Adrenal gland (tissue), 12 donors: Measurements from ENCODE around the gene BPI. TPM values are rescaled to one million over a fixed set of nuclear protein-coding genes. Genes with fewer than 3 reads are reported as not detected.
"Not testable (repeated sequence)": the region's sequence is repeated elsewhere in the genome, so short reads cannot be mapped to it uniquely, and the experiment has no call there.

Source experiments
- DNase-seq, 7 donors: peaks; one replicate each; pipeline ENCODE4 v3.0.0-alpha.2; 2019 to 2020
- H3K27ac ChIP-seq, 5 donors: fragments of 200-600 bp; sonication (generic) in 4 of 5; 1 replicate in 3 of 5; 2 replicates in 2 of 5; pipeline versions ENCODE4 v1.5.1 to v1.8.0; 2016 to 2020; ENCODE audit warnings: mild to moderate bottlenecking in 1 of 5
- H3K27me3 ChIP-seq: fragments of 200-600 bp; 2 replicates; pipeline ENCODE4 v1.8.0; 2021
- H3K36me3 ChIP-seq, 2 donors: fragments of 200-600 bp; replicated peaks in 1 of 2; 1 replicate in 1 of 2; 2 replicates in 1 of 2; pipeline versions ENCODE4 v1.5.1 to v1.8.0; 2018 to 2022
- H3K4me1 ChIP-seq, 2 donors: fragments of 200-600 bp; replicated peaks in 1 of 2; 1 replicate in 1 of 2; 2 replicates in 1 of 2; pipeline versions ENCODE4 v1.5.1 to v1.8.0; 2018 to 2021
- H3K4me3 ChIP-seq, 4 donors: fragments of 200-600 bp; sonication (generic) in 3 of 4; one replicate each; pipeline ENCODE4 v1.5.1; 2016 to 2018
- H3K9me3 ChIP-seq, 3 donors: fragments of 200-600 bp; sonication (generic) in 1 of 3; replicated peaks in 1 of 3; 1 replicate in 2 of 3; 2 replicates in 1 of 3; pipeline versions ENCODE4 v1.5.1 to v1.8.0; 2016 to 2021
- POLR2A ChIP-seq, 2 donors: fragments of 450-650 bp; IDR thresholded peaks; one replicate each; pipeline ENCODE4 v1.6.1; 2017; ENCODE audit warnings: antibody characterized with exemption in 2 of 2, mild to moderate bottlenecking in 2 of 2, moderate library complexity in 1 of 2
- WGBS, 4 donors: extraction: QIAGEN DNeasy Blood & Tissue Kit in 2 of 4; methylation state at CpG; one replicate each; pipeline versions ENCODE4 v1.1.5 to v1.1.7; 2013 to 2017; 5-methylcytosine and 5-hydroxymethylcytosine counted together
- intact Hi-C, 2 donors: fragments of 100-400 bp; cut with DNase I; formaldehyde crosslinking; loops; one replicate each; pipeline versions ENCODE4 v1.14.1 to v1.15.0; 2022 to 2023
- polyA plus RNA-seq, 3 donors: library from polyadenylated mRNA; stranded (reverse); fragments of 200-250 nt in 2 of 3; fragments of 350-450 nt in 1 of 3; fragmentation: Illumina TruSeq in 1 of 3; extraction: RNeasy Lipid Tissue Mini Kit (QIAGEN cat#74804) in 1 of 3; gene quantifications; one replicate each; pipeline ENCODE4 v1.2.3, GENCODE V29; 2013 to 2014
- total RNA-seq, 9 donors: library from RNA; depleted of rRNA in 4 of 9; stranded (reverse); fragments of >200 nt in 4 of 9; fragments of 120-200 nt in 1 of 9; fragmentation: NEBNext Ultra II Directional in 1 of 9; extraction: Animal tissue kit (Norgen Biotek cat#: 25700) in 1 of 9; gene quantifications; one replicate each; pipeline versions ENCODE4 v1.1.0 to v1.2.4, GENCODE V29; 2013 to 2023
- TF ChIP-seq, protein P1 (sequence below), 6 experiments: fragments of 450-650 bp in 4 of 6; fragments of 200-600 bp in 2 of 6; sonication (generic) in 1 of 6; IDR thresholded peaks; 1 replicate in 5 of 6; 2 replicates in 1 of 6; pipeline versions ENCODE4 v1.5.1 to v1.8.0; 2016 to 2021; ENCODE audit warnings: antibody characterized with exemption in 6 of 6, mild to moderate bottlenecking in 2 of 6, moderate library complexity in 1 of 6
- donor health status: healthy with polysubstance abuse.
- donor health status: Bipolar disorder and iron deficiency.
- donor health status: DM: yes; HTN: yes; CAD: no.
- donor health status: DM: no; HTN: no; CAD: no.
- donor health status: DM: no; HTN: no; CAD: no.
- donor health status: DM: yes; HTN: yes; CAD: no.

The BPI gene
- total and polyA plus RNA-seq, 12 donors, result 0.13 to 0.74 (median 0.21) TPM; not detected in 2

DNA sequence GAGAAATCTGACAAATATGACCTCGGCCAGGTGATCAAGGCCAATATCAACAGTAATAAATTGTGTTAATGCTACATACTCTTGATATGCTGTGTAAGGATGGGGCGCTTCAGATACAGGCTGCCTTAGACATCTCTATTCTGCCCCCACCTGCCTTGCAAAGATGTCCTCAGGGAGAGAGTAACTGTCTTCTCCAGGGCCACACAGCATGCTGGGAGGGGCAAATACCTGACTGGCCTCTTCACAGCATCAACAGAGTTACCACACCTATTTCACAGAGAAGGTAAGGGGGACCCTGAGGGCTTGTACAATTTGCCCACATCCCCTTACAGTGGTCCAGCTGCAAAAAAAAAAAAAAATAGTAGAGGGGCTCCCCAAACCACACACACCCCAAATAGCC, 26.3 kb upstream of the BPI start:
- Histone ChIP-seq H3K27ac (no peak overlapping the region), H3K4me3 (no peak overlapping the region), H3K27me3 (no peaks in the 10 kb centered on the region), H3K4me1 (no peaks in the 10 kb centered on the region), H3K9me3 (no peaks in the 10 kb centered on the region), H3K36me3 (no peaks in the 10 kb centered on the region)
- DNase-seq, result no peak
- 62 to 78% (median 75%) methylated on average over 2 of the region's 2 CpGs for WGBS, 4 donors
- intact Hi-C loops, result no loop called here
- TF ChIP-seq, protein P1, sequence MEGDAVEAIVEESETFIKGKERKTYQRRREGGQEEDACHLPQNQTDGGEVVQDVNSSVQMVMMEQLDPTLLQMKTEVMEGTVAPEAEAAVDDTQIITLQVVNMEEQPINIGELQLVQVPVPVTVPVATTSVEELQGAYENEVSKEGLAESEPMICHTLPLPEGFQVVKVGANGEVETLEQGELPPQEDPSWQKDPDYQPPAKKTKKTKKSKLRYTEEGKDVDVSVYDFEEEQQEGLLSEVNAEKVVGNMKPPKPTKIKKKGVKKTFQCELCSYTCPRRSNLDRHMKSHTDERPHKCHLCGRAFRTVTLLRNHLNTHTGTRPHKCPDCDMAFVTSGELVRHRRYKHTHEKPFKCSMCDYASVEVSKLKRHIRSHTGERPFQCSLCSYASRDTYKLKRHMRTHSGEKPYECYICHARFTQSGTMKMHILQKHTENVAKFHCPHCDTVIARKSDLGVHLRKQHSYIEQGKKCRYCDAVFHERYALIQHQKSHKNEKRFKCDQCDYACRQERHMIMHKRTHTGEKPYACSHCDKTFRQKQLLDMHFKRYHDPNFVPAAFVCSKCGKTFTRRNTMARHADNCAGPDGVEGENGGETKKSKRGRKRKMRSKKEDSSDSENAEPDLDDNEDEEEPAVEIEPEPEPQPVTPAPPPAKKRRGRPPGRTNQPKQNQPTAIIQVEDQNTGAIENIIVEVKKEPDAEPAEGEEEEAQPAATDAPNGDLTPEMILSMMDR (IDR thresholded peaks at IDR 0.05), result no peak
- no peak for TF ChIP-seq POLR2A (IDR thresholded peaks at IDR 0.05)

DNA sequence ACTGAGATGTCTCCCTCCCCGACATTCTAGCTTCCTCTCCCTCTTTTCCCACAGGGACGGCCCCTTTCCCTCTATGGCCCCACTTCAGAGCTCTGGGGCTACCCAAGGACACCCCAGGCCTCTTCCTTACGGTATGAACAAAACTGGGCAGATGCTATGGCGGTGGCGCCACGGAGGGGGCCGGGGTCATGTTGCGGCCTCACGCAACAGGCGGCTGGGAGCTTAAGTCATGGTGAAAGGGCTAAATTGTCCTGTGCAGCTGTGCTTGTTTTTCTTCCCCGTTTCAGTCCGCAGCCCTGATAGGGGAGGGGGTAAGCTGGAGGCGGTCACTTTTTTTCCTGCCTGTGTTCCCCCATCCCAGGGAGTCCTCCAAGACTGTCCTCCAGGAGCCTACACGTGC, 25.8 kb upstream of the BPI start:
- WGBS, 4 donors, result 54 to 71% (median 64%) methylated on average over 11 to 14 of the region's 14 CpGs
- Histone ChIP-seq H3K9me3 (no peaks in the 10 kb centered on the region), H3K4me1 (no peaks in the 10 kb centered on the region), H3K4me3 (no peak overlapping the region), H3K27me3 (no peaks in the 10 kb centered on the region), H3K27ac (no peak overlapping the region), H3K36me3 (no peaks in the 10 kb centered on the region)
- DNase-seq, result no peak
- TF ChIP-seq POLR2A (IDR thresholded peaks at IDR 0.05), result no peak
- TF ChIP-seq, protein P1 (IDR thresholded peaks at IDR 0.05), result no peak
- intact Hi-C loops, result no loop called here

DNA sequence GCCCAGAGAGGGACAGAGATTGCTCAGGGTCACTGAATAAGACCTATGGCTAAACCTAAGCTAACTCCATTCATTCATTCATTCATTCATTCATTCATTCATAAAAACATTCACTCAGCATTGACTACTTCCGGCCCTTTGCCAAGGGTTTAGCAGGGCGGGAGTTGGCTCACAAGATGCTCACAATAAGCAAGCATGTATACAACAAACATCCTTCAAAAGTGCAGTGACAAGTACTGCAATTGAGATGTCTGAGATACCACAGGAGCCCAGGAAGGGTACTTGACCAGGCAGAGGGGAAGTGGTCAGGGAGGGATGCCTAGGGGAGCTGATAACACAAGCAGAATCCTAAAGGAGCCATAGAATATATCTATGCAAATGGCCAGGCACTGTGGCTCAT, 25.2 kb upstream of the BPI start:
- Histone ChIP-seq H3K9me3 (no peaks in the 10 kb centered on the region), H3K36me3 (no peaks in the 10 kb centered on the region), H3K4me1 (no peaks in the 10 kb centered on the region), H3K27me3 (no peaks in the 10 kb centered on the region), H3K4me3 (no peak overlapping the region), H3K27ac (no peak overlapping the region)
- WGBS, 4 donors, result 91 to 97% (median 93%) methylated on average over 2 of the region's 2 CpGs
- no peak for DNase-seq
- TF ChIP-seq, protein P1 (IDR thresholded peaks at IDR 0.05), result no peak
- TF ChIP-seq POLR2A (IDR thresholded peaks at IDR 0.05), result no peak
- intact Hi-C loops, result no loop called here

DNA sequence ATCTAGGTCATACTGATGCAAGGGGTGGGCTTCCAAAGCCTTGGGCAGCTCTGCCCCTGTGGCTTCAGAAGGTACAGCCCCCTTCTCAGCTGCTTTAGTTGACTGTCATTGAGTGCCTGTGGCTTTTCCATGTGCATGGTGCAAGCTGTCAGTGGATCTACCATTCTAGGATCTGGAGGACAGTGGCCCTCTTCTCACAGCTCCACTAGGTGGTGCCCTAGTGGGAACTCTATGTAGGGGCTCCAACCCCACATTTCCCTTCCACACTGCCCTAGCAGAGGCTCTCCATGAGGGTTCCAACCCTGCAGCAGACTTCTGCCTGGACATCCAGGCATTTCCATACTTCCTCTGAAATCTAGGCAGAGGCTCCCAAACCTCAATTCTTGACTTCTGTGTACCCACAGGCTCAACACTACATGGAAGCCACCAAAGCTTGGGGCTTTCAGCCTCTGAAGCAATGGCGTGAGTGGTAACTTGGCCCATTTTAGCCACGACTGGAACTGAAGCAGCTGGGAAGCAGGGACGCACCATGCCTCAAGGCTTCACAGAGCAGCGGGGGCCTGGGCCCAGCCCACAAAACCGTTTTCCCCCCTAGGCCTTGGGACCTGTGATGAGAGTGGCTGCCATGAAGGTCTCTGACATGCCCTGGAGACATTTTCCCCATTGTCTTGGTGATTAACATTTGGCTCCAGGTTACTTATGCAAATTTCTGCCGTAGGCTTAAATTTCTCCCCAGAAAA, 22.6 kb upstream of the BPI start:
- H3K27ac ChIP-seq, H3K9me3 ChIP-seq, H3K4me3 ChIP-seq, H3K27me3 ChIP-seq, H3K36me3 ChIP-seq, intact Hi-C loops, H3K4me1 ChIP-seq: not testable (repeated sequence)
- peak in 1 of 7 donors; percentile 4 for DNase-seq
- 75 to 85% (median 84%) methylated on average over 6 of the region's 6 CpGs for whole genome bisulfite sequencing, 4 donors

DNA sequence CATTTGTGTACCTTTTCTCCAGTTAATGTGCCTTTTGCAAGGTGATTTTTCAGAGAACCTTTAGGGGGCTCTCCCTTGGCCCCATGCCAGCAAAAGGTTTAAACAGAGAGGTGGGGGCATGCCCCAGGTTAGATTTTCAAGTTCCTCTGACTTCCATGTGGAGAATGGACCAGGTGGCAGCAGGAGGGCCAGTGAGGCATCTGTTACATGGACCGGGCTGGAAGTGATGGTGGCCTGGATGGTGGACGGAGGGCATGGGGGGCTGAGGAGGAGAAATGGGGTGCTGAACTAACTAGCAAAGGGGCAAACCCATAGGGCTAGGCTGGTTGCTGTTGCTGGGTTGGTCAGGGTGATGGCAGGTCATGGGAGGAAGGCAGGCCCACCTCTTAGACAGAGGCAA, 20.7 kb upstream of the BPI start:
- H3K9me3 ChIP-seq, result no peaks in the 10 kb centered on the region
- H3K36me3 ChIP-seq, result no peaks in the 10 kb centered on the region
- WGBS, 4 donors, result 97 to 100% (median 99%) methylated on average over 2 of the region's 2 CpGs
- H3K27me3 ChIP-seq, result no peaks in the 10 kb centered on the region
- TF ChIP-seq, protein P1 (IDR thresholded peaks at IDR 0.05), result no peak
- no peak for TF ChIP-seq POLR2A (IDR thresholded peaks at IDR 0.05)
- intact Hi-C loops, result no loop called here
- DNase-seq, result no peak
- no peak overlapping the region for H3K4me3 ChIP-seq
- H3K27ac ChIP-seq, result no peak overlapping the region
- H3K4me1 ChIP-seq, result no peaks in the 10 kb centered on the region

DNA sequence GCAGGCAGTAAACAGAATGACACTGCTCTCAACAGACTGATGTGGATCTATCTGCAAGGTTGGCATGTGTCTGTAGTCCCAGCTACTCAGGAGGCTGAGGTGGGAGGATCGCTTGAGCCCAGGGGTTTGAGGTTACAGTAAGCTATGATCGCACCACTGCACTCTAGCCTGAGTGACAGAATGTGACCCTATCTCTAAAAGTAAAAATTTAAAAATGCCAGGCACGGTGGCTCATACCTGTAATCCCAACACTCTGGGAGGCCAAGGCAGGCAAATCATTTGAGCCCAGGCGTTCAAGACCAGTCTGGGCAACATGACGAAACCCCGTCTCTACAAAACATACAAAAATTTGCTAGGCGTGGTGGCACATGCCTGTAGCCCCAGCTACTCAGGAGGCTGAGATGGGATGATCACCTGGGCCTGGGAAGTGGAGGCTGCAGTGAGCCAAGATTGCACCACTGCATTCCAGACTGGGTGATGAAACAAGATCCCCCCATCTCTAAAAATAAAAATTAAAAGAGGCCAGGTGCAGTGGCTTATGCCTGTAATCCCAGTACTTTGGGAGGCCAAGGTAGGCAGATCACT, 19.8 kb upstream of the BPI start:
- WGBS, 4 donors, result 81 to 93% (median 92%) methylated on average over 7 of the region's 7 CpGs
- intact Hi-C loops, DNase-seq, H3K27me3 ChIP-seq, H3K4me1 ChIP-seq, H3K9me3 ChIP-seq, H3K36me3 ChIP-seq, H3K4me3 ChIP-seq, H3K27ac ChIP-seq: not testable (repeated sequence)
